Skeletal muscle cell (primary cell): ENCODE measurements around the gene ZBTB4.

Experiments
- DNase-seq: peaks from one replicate; pipeline ENCODE4 v3.0.0-alpha.2; 2010; ENCODE audit warnings: low read depth
- H3K4me3 ChIP-seq: 2 replicates; pipeline ENCODE4 v1.5.1; 2011; ENCODE audit warnings: low read depth, mild to moderate bottlenecking, control low read depth, low read length, moderate library complexity

The ZBTB4 gene

GRCh38 chr17:7426896-7427489 lies 52.4 kb downstream of the ZBTB4 start:
- H3K4me3 ChIP-seq: no peak overlapping the region
- DNase-seq: no peak

DNA sequence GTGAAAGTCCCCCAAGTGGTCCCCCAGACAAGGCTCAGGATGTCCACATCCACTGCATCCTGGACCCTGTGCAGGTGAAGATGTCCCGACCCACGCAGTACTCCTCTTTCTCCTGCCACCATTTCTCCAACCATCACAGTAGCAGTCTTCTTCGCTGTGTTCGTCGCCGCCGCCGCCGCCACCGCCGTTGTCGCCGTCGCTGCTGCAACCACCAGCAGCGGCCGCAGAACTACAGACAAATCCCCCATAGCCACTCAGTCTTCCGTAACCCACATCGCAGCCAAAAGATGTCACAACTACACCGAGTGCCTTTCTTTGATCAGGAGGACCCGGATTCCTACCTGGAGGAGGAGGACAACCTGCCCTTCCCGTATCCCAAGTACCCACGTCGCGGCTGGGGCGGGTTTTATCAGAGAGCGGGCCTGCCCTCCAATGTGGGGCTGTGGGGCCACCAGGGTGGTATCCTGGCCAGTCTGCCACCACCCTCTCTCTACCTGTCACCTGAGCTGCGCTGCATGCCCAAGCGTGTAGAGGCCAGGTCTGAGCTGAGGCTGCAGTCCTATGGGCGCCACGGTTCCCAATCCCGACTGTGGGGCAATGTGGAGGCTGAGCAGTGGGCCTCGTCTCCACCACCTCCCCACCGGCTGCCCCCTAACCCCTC lies 53.1 kb downstream of the ZBTB4 start:
- no peak overlapping the region for H3K4me3 ChIP-seq
- DNase-seq: no peak

- no peak for DNase-seq
- no peak overlapping the region for H3K4me3 ChIP-seq
Measured at GRCh38 chr17:7425756-7426155, 53.7 kb downstream of the ZBTB4 start.

DNA sequence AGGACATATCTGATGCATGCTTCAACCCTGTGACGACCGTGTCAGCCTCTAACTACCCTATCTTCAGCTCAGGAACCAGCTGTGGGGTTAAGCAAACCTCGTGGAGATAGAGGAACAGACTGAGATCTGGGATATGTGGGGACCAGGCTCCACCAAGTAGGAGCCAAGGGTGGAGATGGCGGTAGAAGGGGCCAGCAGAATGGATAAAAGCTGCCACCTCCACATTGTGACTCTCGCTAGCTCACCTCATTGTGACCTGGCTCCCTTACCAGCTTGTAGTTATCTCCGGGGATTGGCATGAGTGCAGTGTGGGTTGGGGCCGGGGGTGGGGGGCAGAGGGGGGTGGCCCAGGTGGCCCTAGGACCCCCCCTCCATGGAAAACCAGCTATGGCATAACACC lies 54.1 kb downstream of the ZBTB4 start, which contains the start of gene SPEM2:
Gene SPEM2, plus strand, starts transcription at position 301 of the 400 bp plus-strand sequence. Its CDS starts 73 bp downstream, at position 374.
- no peak for DNase-seq
- no peak within 1 kb of the TSS for H3K4me3 ChIP-seq

- H3K4me3 ChIP-seq: no peak overlapping the region
- DNase-seq: no peak
Measured at GRCh38 chr17:7423679-7424078, 55.8 kb downstream of the ZBTB4 start.

DNA sequence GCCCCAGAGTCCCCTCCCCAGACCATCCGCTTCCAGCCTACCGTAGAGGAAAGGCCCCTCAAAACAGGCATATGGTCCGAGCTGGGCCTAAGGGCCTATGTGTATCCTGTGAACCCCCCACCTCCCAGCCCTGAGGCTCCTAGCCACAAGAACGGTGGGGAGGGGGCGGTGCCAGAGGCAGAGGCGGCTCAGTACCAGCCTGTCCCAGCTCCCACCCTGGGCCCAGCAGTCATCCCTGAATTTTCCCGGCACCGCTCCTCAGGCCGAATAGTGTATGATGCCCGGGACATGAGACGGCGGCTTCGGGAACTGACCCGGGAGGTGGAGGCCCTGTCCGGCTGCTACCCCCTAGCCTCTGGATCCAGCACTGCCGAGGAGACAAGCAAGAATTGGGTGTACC lies 58.2 kb downstream of the ZBTB4 start:
- no peak for DNase-seq
- H3K4me3 ChIP-seq: no peak overlapping the region

DNA sequence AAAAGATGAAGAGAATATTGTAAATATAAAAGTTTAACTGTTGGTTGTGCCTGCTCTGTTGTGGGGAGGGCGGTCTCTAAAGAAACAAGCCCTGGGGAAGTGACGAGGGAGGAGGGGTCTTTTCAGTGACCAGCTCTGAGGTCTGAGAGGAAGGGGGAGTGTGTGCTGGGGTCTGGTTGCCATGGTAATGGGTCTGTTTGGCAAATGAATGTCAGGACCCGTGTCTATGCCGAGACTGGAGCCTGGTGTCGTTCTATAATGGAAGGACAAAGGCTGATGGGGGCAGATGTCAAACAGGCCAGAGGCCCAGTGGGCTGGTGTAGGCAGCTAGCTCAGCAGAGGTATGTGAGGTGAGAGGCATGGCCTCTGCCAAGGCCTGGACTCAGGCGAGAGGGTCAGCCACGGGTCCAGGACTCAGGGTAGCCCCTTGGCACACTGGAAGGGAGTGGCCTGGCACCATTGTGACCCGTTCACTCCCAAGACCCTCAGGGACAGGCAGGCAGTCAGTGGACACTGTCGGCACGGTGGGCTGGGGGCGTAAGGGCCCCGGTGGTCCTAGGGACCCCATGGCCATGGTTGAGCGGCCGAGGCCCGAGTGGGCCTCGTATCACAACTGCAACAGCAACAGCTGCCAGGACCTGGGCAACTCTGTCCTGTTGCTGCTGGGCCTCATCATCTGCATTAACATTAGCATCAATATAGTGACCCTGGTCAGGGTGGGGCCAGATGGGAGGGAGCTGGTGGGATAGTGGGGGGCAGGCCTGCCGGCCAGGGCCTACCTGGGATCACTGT lies 59.4 kb downstream of the ZBTB4 start, which contains the start of gene SPEM1:
Gene SPEM1, plus strand, starts transcription at position 506 of the 792 bp plus-strand sequence. Its CDS starts 61 bp downstream, at position 567.
- no peak within 1 kb of the TSS for H3K4me3 ChIP-seq
- DNase-seq: no peak

DNA sequence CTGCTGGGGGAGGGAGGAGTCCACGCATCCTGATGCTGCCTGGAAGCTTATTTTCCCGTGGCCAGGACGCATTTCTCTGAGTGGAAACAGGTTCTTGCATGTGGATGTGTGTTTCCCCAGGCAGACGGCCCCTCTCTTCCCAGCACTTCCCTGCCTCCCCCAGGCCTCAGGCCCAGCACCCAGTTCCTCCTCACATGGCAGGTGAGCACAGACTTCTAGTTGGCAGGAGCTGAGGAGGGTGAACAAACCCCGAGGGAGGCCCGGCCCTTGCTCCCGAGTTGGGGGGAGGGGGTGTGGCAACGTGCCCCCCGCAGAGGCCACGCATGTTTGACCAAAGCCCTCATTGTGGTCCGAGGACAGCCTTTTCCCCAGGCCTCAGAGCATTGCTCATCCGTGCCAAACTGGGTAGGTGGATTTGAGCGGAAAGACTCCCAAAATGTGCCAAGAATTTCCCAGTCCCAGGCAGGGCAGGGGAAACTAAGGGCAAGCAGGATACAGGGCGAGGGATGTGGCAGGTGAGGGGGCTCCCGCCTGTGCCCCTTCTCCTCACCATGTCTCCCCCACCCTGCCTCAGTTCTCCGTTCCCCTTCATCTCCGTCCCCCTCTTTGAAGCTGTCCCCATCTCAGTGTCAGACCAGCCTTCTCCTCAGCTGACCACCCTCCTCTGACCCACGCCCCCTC lies 60.8 kb downstream of the ZBTB4 start:
- H3K4me3 ChIP-seq: no peak overlapping the region
- DNase-seq: no peak

- no peak overlapping the region for H3K4me3 ChIP-seq
- DNase-seq: no peak
Measured at GRCh38 chr17:7417056-7417655, 62.3 kb downstream of the ZBTB4 start.

- DNase-seq: no peak
- no peak overlapping the region for H3K4me3 ChIP-seq
Measured at GRCh38 chr17:7416323-7416722, 63.1 kb downstream of the ZBTB4 start.

DNA sequence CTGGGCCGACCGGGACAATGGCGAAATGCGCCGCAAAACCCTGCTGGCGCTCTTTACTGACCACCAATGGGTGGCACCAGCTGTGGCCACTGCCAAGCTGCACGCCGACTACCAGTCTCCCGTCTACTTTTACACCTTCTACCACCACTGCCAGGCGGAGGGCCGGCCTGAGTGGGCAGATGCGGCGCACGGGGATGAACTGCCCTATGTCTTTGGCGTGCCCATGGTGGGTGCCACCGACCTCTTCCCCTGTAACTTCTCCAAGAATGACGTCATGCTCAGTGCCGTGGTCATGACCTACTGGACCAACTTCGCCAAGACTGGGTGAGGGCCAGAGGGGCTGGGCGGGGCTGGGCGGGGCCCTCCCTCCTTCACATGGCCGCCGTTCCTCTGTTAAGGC lies 63.6 kb downstream of the ZBTB4 start:
- DNase-seq: no peak
- no peak overlapping the region for H3K4me3 ChIP-seq

- H3K4me3 ChIP-seq: no peak overlapping the region
- no peak for DNase-seq
Measured at GRCh38 chr17:7414837-7415236, 64.6 kb downstream of the ZBTB4 start.

DNA sequence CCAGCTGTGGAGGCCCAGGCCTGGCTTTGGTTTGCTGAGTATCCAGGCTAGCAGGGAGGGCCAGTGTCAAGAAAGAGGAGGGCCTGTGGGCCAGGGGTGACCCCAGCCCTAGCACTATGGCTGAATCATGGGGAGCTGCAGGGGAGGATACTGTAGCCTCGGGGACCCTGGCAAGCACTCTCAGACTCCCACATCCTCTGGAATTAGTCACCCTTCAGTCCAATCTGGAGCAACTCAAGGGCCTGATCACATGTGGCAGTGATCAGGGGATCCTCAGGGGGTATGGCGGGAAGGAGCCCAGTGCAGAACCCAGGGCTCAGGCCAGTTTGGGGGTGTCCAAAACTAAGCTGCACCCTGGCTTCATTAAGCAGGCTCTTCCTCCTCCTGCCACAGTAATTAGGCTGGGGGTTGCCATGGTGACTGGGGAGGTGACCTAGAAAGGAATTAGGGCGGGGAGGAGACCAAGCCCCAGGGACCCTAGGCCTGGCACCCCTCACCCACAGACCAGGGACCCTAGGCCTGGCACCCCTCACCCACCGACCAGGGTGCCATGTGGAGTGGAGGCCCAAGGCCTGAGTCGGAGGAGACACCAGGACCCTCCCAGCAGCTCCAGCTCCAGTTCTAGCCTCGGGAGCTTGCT lies 66.0 kb downstream of the ZBTB4 start:
- H3K4me3 ChIP-seq: no peak overlapping the region
- DNase-seq: no peak

- H3K4me3 ChIP-seq: no peak overlapping the region
- no peak for DNase-seq
Measured at GRCh38 chr17:7411427-7411750, 68.0 kb downstream of the ZBTB4 start.

DNA sequence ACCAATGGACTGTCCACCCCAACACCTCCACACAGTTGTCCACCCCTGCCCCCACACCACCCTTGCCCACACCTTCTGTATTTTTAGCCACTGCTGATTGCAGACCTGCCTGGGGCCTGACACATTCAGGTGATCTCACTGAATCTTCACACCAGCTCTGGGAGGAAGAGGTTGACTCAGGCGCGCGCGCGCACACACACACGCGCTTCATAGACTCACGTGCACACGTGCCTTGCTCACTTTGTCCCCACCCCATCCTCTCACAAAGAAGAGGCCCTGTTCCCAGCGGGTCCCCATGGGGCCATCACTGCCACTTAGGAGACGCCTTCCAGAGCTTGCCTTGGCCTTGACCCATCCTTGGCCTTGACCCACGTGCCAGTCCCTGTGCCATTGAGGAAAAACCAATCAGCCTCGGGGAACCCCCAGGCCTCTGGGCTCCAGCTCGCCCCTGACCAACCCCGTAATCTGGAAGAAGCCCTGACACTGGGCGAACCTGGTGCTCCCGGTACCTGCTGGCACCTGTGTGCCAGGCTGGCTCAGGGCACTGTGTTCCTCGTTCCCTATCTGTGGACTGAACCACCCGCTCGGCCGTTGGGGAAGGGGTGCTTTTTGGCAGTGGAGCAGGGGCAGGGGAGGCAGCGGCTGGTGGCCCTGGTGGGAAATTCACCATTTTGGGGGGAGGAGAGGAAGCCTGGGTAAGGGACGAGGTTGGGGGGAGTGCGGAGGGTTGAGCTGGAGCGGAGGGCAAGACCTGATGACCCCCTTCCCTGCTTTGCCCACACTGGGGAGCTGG lies 68.6 kb downstream of the ZBTB4 start:
- no peak for DNase-seq
- no peak overlapping the region for H3K4me3 ChIP-seq

GRCh38 chr17:7409716-7410115 lies 69.7 kb downstream of the ZBTB4 start:
- DNase-seq: no peak
- H3K4me3 ChIP-seq: no peak overlapping the region
